WI38 (cell line): Measurements from ENCODE around the gene TSPAN11.
"Not testable (repeated sequence)": the region's sequence is repeated elsewhere in the genome, so short reads cannot be mapped to it uniquely, and the experiment has no call there.

Experiments
- H3K4me3 ChIP-seq: 2 replicates; pipeline ENCODE4 v1.5.1; 2011; ENCODE audit warnings: low read depth, mild to moderate bottlenecking, control low read depth, low read length
- CTCF ChIP-seq: IDR thresholded peaks from 2 replicates; pipeline ENCODE4 v1.5.1; 2012; ENCODE audit warnings: low read depth, mild to moderate bottlenecking, control low read depth, low read length

Gene TSPAN11

GRCh38 chr12:30884799-30885198 lies 41.7 kb upstream of the TSPAN11 start:
- no peak for TF ChIP-seq CTCF
- H3K4me3 ChIP-seq = no peak overlapping the region

GRCh38 chr12:30885321-30885720 lies 41.2 kb upstream of the TSPAN11 start:
- H3K4me3 ChIP-seq = no peak overlapping the region
- no peak for TF ChIP-seq CTCF

GRCh38 chr12:30887226-30887625 lies 39.3 kb upstream of the TSPAN11 start:
- no peak for TF ChIP-seq CTCF
- H3K4me3 ChIP-seq = no peak overlapping the region

- no peak overlapping the region for H3K4me3 ChIP-seq
- TF ChIP-seq CTCF = no peak
Measured at GRCh38 chr12:30888241-30888640, 38.3 kb upstream of the TSPAN11 start.

GRCh38 chr12:30894531-30894930 lies 32.0 kb upstream of the TSPAN11 start:
- H3K4me3 ChIP-seq = not testable (repeated sequence)

GRCh38 chr12:30896461-30896860 lies 30.1 kb upstream of the TSPAN11 start:
- no peak for TF ChIP-seq CTCF

GRCh38 chr12:30898846-30899245 lies 27.7 kb upstream of the TSPAN11 start:
- no peak overlapping the region for H3K4me3 ChIP-seq
- no peak for TF ChIP-seq CTCF

More at GRCh38 chr12:30896461-30896860, 30.1 kb upstream of the TSPAN11 start:
- no peak overlapping the region for H3K4me3 ChIP-seq

GRCh38 chr12:30900351-30900750 lies 26.2 kb upstream of the TSPAN11 start:
- no peak for TF ChIP-seq CTCF
- H3K4me3 ChIP-seq = no peak overlapping the region
